Loucy (cell line): ENCODE measurements around the gene SLC35D3.

Experiments
- EZH2phosphoT487 ChIP-seq: fragments of 200-600 bp; IDR thresholded peaks from 2 replicates; pipeline ENCODE4 v1.6.1; 2018; ENCODE audit warnings: antibody characterized with exemption, mild to moderate bottlenecking, moderate library complexity, borderline replicate concordance
- TF ChIP-seq, protein P1 (sequence below): fragments of 200-600 bp; sonication (generic); conservative IDR thresholded peaks from 2 replicates; pipeline ENCODE4 v1.5.1; 2014; ENCODE audit warnings: mild to moderate bottlenecking, antibody characterized with exemption, low read length

DNA sequence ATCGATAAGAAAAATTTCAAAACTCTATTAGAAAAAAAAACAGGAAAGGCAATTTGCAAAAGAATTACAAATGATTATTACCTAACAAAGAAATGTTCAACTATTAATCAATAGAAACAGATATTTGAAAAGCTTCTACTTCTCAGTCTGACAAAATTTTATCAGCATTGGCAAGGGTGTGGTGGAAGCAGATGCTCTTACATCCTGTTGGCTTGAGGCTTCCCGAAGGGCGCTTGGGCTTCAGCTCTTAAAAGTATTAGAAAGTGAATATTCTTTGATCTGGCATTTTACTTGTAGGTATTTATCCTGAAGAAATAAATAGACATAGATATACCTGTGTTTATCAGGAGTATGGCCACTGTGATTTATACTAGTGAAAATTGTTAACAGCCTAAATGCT lies 38.7 kb downstream of the SLC35D3 start:
- TF ChIP-seq, protein P1, sequence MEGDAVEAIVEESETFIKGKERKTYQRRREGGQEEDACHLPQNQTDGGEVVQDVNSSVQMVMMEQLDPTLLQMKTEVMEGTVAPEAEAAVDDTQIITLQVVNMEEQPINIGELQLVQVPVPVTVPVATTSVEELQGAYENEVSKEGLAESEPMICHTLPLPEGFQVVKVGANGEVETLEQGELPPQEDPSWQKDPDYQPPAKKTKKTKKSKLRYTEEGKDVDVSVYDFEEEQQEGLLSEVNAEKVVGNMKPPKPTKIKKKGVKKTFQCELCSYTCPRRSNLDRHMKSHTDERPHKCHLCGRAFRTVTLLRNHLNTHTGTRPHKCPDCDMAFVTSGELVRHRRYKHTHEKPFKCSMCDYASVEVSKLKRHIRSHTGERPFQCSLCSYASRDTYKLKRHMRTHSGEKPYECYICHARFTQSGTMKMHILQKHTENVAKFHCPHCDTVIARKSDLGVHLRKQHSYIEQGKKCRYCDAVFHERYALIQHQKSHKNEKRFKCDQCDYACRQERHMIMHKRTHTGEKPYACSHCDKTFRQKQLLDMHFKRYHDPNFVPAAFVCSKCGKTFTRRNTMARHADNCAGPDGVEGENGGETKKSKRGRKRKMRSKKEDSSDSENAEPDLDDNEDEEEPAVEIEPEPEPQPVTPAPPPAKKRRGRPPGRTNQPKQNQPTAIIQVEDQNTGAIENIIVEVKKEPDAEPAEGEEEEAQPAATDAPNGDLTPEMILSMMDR, result no peak
- TF ChIP-seq EZH2phosphoT487, result no peak
